GM21619 (cell line): ENCODE results near the gene PKD2L2.
"Not testable (repeated sequence)": the region's sequence is repeated elsewhere in the genome, so short reads cannot be mapped to it uniquely, and the experiment has no call there.

ENCODE experiments used
- ATAC-seq: cut with Tn5 transposase; IDR thresholded peaks from one replicate; pipeline ENCODE4 v1.9.1; 2021; ENCODE audit not compliant: unreplicated experiment

The PKD2L2 gene

DNA sequence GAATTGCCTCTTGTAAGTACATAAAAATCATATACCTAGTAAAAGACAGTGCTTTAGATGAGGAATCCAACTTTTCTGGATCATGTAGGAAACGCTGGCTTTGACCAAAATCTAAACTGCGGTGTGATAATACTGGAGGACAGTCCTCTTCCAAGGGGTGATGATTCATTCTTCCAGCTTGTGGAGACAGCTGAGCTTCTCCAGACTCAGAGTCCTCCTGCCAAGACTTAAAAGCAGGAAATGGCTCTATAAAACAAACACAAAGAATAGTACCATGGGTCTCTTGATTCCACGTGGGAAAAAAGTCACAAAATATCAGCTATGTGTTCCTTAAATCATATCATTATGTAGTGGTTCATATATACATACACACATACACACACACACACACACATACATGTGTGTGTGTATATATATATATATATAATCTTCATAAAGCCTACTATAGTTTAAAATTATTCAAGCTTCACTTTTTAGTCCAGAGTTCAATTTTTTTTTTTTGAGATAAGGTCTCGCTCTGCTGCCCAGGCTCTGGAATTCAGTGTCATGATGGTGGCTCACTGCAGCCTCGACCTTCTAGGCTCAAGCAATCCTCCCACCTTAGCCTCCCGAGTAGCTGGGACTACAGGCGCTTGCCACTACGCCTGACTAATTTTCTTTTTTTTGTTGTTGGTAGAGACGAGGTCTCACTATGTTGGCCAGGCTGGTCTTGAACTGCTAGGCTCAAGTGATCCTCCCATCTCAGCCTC is 65.0 kb downstream of the PKD2L2 start:
- ATAC-seq = no peak

DNA sequence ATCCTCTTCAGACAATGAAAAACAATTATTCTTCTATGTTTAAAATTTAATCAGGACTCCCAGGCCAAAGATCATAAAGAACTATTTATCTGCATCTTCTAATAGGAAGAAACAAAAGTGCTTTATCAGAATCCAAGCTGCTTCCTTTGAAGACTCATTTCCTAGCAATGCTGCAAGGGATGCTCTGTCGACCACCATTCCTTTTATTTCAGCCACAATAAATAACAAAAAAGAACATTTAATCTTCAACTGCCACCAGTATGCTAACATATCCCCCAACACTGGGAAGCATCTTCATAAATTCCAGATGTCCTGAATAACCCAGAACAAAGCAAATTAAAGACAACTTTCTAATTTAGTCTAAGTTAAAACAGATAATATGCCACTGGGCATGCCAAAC is 68.7 kb downstream of the PKD2L2 start:
- no peak for ATAC-seq

DNA sequence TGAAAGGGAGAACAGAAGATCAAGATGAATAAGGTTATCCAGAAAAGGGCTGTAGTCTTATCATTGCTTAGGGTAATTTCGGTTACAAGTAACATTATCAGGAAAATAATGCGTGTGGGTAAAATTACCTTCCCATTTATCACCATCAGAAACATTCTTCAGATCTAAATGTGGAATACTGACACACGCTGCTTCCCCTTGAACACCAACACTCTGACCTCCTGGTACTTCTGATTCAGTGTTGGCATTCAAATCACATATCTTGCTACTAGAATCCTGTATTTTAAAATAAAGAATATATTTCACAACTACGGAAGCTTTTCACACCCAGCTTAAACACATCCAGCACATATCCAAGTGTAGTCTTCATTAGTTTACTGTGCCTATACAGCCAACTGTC is 70.2 kb downstream of the PKD2L2 start:
- ATAC-seq = no peak

DNA sequence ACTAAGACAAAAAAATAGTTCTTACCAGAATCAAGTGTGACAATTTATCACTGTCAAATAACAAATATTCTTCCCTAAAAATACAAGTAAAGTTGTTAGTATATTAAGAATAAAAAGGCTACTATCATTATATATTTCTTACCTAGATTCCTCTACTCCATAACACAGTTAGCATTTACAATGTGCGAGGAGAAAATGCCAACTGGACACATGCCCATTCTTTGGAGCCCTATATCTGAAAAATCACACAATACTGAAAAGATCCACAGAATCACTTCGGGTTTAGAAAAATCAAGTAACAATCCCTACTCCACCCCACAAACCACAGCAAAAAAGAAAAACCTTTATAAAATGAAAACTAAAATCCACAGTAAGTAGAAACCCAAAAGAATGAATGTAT is 70.9 kb downstream of the PKD2L2 start:
- no peak for ATAC-seq

DNA sequence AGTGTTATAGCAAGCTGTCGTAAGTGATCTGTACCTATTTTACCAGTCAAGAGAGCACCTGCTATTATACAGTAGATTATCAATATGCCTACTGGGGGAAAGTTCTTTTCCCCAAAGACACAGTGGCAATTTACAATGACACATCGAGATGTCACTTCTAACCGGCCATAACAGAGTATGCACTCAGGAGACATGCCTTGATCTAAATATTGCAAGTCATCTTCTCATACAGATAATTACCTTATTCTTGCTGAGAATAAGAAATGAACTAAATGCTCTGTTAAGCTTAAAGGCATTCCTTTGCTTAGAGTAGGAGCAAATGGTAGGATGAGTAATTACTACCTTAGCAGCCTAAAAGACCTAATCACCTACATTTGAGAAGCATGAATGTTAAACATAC is 71.6 kb downstream of the PKD2L2 start:
- ATAC-seq = no peak

DNA sequence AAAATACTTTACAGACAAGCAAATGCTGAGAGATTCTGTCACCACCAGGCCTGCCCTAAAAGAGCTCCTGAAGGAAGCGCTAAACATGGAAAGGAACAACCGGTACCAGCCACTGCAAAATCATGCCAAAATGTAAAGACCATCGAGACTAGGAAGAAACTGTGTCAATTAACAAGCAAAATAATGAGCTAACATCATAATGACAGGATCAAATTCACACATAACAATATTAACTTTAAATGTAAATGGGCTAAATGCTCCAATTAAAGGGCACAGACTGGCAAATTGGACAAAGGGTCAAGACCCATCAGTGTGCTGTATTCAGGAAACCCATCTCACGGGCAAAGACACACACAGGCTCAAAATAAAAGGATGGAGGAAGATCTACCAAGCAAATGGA is 81.1 kb downstream of the PKD2L2 start:
- ATAC-seq = not testable (repeated sequence)

DNA sequence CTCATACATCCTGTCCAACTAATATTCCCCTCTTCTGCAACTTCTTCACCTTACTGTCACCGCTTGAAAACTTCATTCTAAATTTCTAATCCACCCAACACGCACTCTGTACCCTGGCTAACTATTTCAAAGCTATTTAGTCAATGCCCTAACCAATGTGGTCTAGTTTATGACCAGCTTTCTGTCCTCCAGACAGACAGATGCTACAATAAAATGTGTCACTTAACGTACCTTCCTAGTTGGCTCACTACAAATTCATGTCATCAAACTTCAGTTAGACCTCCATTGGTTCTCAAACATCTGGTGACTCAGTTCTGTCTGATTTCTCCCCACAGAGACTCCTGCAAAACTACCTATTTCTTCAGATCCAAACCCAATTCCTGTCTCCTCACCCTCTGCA is 86.0 kb downstream of the PKD2L2 start:
- no peak for ATAC-seq

DNA sequence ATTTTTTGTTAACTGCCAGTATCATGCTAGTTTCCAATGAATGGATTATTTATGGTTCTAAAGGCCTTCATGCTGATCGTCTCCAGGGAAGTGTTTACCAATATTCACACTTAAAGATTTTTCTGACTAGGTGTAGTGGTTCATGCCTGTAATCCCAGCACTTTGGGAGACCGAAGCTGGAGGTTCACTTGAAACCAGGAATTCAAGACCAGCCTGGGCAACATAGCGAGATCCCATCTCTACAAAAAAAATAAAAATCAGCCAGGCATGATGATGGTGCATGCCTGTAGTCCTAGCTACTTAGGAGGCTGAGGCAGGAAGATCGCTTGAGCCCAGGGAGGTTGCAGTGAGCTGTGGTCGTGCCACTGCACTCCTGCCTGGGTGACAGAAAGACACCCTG is 100.2 kb downstream of the PKD2L2 start:
- ATAC-seq = no peak
